SK-MEL-5 (cell line): Measurements from ENCODE around the gene CCDC88C. TPM values are rescaled to one million over a fixed set of nuclear protein-coding genes. Genes with fewer than 3 reads are reported as not detected.

Experiments used
- DNase-seq: peaks from one replicate; pipeline ENCODE4 v3.0.0-alpha.2; 2016; ENCODE audit warnings: low read depth, low spot score
- in situ Hi-C: cut with HindIII; loops from 2 replicates; pipeline ENCODE4 v1.10.0; 2016; ENCODE audit warnings: low sequenced_read_pairs, high pct_unique_total_duplicates, low pct_unique_long_range_greater_than_20kb
- total RNA-seq: library from RNA; depleted of rRNA; stranded (reverse); fragments of >200 nt; shearing (Covaris generic); gene quantifications from 2 replicates; pipeline ENCODE4 v1.2.3, GENCODE V29; 2014

The CCDC88C gene
- total RNA-seq, 1 experiment from 2014 or later: 6.4 TPM

DNA sequence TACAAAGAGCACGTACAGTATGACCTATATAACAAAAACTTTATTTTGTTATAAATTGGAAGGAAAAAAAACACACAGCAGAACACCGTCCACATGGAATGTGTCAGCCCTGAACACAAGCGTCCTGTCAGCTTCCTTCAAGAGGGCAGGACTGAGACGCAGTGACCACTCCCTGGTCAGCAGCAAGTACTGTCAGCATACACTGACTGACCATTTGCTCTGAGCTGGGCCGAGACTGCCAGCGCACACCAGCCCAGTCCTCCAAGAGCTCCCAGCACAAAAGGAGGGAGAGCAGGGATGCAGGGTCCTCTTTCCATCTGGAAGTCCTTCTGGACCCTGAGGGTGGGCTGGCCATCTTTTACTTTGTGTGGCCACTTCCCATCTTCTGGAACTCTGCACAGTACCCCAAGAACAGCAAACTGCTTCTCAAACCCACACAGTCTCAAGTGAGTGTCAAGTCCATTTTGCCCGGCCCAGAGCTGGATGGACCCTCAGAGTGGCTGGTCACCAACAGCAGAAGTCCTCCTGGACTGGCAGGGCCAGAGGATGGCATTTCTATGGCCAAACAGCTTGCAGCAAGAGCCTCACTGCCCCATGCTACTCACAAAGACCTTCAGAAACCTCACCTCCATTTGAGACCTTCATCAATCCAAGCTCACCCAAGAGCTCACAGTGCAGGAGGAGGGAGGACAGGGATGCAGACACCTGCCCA lies 11.7 kb downstream of the CCDC88C start:
- in situ Hi-C loops: no loop called here
- DNase-seq: no peak

DNA sequence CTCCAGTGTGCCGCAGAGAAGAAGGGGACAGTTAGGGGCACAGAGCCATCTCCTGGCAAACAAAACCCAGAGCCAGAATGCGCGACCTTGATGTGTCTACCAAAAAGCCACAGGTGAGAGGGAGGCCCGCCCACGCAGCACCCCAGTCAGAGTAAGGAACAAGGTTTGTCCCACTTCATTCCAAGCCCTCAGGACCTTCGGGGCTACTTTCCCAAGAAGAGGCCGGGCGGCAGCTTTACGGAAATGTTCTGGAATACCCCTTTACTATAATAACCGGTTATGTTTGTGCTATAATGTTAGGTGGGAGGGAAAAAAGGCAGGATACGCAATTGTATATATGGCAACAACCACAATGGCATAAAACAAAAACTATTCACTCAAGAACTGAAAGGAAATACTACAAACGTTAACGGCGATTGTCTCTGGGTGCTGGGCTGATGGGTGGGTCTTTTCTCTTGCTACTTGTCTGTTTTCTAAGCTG lies 12.3 kb downstream of the CCDC88C start:
- in situ Hi-C loops: no loop called here
- DNase-seq: no peak

DNA sequence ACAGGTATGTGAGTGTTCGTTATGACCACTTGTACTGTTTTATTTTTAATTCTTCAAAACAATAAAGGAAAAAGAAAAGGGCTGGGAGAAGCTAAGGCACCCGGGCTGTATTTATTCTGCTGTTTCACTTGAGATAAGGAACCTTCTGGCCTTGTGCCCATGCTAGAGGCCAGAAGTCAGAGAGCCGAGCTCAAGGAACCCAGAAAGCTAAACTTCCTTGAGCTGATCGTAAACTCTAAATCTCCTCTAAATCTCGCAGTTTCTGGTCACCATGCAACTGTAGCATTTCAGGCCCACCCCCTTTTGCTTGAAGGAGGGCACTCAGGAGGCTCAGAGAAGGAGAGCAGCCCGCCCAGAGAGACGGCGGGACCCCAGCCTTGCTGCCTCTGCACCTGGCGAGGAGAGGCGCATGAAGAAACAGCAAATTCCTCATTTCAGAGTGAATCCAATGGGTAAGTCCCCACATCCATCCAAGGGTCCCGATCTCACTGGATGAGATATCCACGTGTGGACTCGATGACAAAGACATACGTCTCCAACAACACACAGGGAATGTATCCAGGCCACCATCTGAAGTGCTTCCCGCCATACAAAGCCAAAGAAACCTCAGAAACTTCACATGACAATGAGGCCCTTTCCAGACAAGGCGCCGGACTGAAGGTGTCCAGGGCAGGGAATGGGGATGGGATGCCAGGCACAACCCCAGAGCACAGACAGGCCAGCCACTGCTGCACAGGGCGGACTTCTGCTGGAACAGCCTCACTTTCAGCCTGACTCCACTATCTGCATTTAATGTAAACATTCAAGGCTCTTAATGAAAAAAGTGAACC lies 14.6 kb downstream of the CCDC88C start:
- in situ Hi-C loops: no loop called here
- DNase-seq: no peak

DNA sequence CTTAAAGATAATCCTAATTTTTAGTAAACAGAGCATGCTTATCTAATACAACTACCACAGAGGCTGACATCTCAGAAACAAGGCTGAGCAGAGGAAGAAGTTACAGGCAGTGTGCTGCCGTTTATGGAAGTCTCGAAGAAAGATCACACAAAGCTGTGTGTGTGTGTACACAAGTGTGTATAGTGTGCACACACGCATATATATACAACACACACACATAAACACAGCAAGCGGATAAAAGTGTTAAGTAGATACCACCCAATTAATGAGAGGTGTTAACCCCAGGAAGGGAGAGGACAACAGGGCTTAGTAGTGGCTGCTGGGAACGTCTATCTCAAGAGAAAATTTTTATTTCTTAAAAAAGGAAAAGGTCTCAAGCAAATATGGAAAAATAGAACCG lies 15.3 kb downstream of the CCDC88C start:
- in situ Hi-C loops: no loop called here
- no peak for DNase-seq

DNA sequence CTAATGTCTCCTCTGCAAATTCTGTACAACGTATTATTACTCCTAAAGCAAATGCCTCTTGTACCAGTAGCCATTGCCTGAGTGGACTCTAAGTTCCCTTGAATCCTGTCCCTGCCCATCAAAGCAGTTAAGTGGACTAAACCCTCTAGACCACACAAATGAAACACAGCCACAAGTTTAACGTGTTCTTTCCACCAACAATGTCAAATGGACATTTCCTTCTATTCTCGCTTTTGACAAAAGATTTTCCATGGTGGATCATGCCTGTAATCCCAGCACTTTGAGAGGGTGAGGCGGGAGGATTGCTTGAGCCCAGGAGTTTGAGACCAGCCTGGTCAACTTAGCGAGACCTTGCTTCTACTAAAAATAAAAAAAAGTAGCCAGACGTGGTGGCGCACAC lies 15.9 kb downstream of the CCDC88C start:
- in situ Hi-C loops: no loop called here
- no peak for DNase-seq

DNA sequence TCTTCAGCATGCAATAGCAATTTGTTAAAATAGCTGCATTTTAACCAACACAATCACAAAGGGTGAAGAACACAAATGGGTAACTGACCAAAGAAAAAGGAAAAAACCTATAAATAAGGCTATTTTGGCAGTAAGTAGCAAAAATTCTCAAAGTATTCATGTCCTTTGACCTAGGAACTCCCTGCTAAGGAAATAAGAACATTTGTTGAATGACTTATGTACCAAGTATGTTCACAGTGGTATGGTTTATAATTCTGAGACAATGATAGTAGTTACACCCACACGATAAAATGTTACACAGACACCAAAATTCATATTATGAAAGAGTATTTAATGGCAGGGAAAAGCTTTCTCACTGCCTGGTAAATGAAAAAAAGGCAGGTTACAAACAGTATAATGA lies 16.9 kb downstream of the CCDC88C start:
- no peak for DNase-seq
- in situ Hi-C loops: no loop called here

DNA sequence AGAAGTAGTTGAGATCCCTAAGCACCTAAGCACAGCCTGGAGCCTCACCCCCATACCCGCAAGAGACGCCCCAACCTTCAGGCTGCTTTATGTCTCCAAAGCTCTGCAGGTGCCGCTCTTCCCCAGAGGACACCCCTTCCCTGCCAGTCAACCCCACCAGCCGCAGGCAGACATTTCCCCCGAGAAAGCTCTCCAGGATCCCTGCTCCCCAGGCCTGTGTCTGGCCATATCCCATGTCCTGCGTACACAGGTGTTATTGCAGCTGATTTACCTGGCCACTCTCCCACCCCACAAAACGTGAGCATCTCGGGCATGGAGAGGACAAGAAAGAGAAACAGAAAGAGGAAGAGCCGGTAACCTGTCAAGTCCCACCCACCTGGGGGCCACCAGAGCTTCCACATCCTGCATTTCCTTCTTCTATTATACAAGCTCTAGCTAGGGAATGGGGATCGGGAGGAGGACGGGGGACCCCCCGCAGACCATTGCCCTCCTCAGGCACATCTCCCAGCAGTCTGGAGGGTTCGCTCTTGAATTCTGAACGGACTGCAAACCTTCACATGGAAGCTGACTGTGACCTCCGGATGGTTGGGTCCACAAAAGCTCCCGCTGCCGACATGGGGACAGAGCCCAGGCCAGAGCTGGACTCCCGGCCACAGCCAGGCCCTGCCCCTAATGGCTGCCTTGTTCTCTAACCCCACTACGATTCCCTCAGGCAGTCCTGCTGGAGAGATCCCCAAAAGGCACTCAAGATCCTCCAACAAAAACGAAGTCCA lies 17.6 kb downstream of the CCDC88C start:
- DNase-seq: no peak
- in situ Hi-C loops: no loop called here

DNA sequence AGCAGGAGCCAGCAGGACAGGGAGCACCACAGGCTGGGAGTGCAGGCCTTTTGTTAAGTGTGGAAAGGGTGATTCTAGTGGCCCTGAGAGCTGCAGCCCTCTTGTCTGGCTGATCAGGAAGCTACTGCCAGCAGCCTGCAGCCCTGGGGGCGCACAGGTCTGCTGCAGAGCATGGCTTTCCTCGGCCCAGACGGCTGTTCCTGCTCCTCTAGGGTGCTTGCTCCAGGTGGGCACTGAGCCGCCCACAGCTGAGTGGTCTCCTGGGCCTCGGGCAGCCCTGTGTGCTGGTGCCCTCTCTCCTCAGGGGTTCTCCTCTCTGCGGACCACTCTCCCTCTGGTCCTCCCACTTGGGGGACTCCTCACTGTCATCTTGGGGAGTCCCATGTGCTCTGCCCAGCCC lies 18.9 kb downstream of the CCDC88C start:
- no peak for DNase-seq
- in situ Hi-C loops: no loop called here

DNA sequence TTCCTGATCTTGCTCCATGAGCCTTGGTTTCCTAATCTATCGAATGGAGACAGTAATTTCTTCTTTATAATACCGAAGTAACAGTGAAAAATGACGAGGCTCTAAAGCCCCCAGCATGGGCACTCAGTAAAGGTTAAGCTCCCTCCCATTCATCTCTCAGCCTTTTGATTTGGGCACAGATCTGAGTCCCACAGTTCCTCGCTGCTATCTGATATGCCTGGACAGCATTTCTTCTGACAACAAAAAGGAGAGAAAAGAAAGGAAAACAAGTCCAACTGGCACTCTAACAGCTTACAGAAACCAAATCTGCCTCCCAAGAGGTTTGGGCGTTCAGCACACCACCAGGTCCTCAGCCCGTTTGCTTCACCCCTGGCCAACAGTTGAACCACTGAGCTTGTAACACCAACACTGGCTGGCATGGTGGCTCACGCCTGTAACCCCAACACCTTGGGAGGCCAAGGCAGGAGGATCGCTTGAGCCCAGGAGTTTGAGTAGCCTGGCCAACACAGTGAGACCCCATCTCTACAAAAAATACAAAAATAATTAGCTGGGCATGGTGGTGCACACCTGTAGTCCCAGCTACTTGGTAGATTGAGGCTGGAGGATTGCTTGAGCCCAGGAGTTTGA lies 19.5 kb downstream of the CCDC88C start:
- in situ Hi-C loops: no loop called here
- no peak for DNase-seq

DNA sequence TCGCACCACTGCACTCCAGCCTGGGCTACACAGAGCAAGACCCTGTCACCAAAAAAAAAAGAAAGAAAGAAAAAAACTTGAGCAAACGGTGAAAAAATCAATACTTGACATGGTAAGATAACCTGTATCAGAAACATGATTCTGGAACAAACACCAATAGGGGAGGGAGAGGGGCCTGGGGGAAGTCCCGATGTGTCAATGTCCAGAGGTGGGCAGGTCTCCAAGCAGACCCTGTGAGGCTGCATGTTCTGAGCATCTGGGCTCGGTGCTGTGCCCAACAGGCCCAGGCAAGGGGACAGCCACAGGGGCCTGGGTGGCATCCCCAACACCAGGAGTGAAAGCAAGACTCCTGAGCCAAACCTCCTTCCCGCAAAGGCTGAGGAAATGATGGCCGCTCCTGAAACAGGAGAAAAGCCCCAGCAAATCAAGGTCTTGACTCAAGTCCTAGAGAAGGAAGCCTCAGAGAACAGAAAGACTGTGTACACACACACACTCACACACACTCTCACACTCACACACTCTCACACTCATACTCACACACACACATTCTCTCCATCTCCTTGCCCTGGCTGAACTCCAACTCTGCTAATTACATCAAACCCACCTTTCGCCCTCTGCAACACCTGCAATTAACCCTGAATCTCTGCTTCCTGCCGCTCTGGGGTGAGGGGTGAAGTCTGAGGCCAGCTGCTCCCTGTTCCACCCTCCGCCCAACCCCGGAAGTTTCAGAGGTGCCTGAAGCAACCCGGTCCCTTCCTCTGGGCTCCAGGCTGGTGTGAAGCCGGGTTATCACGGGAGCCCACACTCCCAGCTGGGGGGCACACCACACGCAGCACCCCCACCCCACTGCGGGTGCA lies 20.4 kb downstream of the CCDC88C start:
- in situ Hi-C loops: no loop called here
- no peak for DNase-seq

DNA sequence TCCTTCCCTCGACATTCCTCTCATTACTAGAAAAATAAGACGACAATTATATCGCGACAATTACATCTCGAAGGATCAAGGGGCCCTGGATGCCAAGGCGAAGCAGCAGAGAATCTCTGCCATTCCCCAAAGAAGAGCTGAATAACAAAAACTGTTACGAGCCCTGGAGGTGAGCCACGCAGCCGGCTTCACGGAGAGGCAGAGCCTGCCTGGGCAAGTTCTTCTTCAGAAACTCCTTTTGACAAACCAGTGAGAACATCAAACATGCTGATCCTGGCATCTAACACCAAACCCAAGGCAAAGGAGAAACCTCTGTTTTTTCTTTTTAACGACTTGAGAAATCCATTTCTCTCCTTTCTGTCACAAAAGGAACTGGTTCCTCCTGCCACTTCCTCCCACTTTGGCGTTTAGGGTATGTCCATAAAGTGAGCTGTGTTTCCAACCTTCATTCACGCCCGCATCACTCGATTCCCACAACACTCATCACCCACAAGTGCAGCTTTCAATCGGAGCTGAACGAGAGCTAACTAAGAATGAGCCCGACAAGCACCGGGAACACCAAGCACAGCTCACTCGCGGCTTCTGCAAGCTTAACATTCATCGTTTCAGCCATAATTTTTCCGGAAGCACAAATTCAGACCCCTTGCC lies 21.5 kb downstream of the CCDC88C start:
- in situ Hi-C loops: no loop called here
- no peak for DNase-seq

DNA sequence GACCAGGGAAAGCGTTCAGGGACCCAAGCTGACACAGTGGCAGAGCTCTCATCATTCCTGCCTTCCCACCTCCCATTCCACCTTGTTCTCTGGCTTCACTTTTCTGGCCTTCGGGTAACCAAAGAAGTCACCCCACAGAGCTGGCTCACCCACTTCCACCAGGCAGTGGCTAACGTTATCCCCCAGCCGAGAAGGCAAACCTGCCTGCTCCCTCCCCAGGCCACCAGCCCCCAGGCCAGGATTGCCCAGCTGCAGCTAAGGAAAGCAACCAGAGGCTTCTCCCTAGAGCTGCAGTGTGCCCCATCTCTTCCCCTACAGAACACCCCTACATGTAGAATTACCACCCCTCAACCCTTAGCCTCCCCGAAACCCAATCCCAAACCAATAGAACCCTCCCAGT lies 22.2 kb downstream of the CCDC88C start:
- in situ Hi-C loops: no loop called here
- DNase-seq: no peak

DNA sequence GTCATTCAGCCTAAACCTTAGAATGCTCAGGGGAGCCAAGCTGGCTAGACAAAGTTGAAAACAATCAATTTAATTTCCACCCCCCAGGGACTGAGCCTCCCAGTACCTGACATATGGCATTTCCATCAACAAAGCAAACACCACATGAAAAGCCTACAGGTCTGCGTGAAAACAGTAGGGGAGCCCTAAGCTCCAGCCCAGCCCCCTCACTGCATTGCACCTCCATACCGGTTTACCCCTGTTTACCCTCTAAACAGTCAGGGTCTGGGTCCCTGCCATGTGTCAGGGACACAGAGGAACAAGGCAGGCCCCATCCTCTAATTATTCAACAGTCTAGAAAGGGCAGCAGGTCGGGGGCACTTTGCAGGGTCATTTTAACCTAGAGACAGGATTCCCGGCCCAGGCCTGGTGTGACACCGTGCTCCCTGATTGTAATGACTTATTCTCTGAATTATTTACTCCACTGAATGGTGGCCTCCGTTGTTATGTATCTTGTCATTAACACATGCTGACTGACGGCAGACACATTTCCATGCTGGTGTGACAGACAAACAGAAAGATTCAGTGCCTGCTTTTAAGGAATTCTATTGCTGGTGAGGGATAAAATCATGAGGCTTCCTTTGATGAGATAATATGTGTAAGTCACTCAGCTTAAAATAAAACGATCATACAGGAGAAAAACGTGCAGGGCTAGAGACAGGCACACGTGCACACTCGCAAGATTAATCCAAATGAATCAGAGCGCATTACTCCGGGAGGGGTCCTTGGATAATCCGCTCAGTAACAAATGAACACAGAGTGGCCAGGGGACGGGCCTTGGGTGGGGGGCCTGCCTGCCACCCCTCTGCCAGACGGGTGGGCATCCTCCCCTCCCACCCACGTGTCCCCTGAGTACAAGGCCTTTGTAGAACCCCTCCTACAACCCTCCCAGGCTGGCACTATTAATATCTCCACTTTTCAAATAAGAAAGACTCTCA lies 23.2 kb downstream of the CCDC88C start:
- DNase-seq: no peak
- in situ Hi-C loops: no loop called here

DNA sequence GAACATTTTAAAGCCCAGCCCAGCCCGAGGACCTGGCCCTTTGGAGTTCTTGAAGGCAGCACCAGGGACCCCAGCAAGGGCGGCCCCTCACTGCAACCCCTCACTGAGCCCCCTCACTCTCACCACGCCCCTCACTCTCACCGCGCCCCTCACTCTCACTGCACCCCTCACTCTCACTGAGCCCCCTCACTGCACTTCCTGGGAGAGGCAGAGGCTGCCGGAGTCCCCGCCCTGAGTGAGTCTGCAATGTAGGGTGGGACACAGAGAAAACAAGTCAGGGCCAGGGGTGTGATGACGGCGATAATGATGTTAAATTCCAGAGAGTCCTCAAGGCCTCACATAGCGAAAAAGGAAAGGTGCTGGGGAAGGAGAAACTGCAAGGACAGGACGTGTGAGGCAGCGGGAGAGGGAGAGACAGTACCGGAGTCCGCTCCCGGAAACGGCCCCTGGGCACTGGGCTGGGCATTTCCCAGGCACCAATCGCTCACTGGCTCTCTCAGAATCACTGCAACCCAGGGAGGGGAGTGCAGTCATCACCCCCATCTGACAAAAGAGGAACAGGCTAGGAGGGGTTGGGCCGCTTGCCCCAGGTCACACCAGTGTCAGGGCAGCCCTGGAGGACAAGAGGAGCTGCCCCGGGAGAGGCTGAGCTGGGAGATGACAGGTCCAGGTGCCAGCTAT lies 24.9 kb downstream of the CCDC88C start:
- in situ Hi-C loops: no loop called here
- DNase-seq: no peak

DNA sequence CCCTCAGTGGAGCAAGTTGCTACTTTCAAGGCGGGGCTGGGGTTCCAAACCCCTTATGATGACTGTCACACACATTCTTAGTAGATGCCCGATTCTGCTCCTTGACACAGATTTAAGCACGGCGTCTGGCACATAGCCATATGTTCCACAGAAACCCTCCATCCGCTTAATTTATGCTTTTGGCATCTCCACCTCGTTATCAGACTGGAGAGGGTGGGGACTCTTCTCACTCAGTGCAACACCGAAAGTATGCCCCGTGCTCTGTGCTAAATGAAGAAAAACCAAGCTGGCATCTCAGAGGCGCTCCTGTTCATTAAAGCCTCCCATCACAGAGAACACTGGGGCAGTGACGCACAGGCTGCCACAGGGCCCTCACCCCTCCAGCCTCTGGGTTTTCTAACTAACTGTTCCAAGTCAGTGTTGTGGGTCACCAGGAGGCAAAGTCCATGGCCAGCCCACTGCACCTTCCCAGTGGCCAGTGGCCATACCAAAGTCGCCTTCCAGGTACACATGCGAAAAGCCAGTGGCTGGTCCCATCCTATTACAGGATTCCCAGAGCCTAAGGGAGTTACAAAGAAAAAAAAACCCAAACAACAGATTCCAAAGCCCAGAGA lies 27.3 kb downstream of the CCDC88C start:
- DNase-seq: no peak
- in situ Hi-C loops: no loop called here
